Activated CD8-positive, alpha-beta memory T cell treated with anti-CD3 and anti-CD28 coated beads for 48 hours (primary cell): ENCODE measurements around the gene SRGAP1.

Experiments used
- DNase-seq, 3 experiments: peaks; one replicate each; pipeline ENCODE4 v3.0.0-alpha.2; 2020; ENCODE audit warnings: low read depth in 2 of 3, low spot score in 2 of 3

SRGAP1 gene

GRCh38 chr12:63963868-63964267 lies 119.4 kb downstream of the SRGAP1 start:
- no peak for DNase-seq

- DNase-seq: no peak
Measured at GRCh38 chr12:63964301-63964700, 119.8 kb downstream of the SRGAP1 start.

- no peak for DNase-seq
Measured at GRCh38 chr12:63965936-63966605, 121.6 kb downstream of the SRGAP1 start.

- no peak for DNase-seq
Measured at GRCh38 chr12:63966606-63966975, 122.1 kb downstream of the SRGAP1 start.

- DNase-seq: no peak
Measured at GRCh38 chr12:63967358-63968145, 123.1 kb downstream of the SRGAP1 start.

- no peak for DNase-seq
Measured at GRCh38 chr12:63968673-63969072, 124.2 kb downstream of the SRGAP1 start.

- no peak for DNase-seq
Measured at GRCh38 chr12:63976902-63977395, 132.4 kb downstream of the SRGAP1 start.

GRCh38 chr12:63977441-63977840 lies 132.9 kb downstream of the SRGAP1 start:
- DNase-seq: no peak

GRCh38 chr12:63978519-63978918 lies 134.0 kb downstream of the SRGAP1 start:
- no peak for DNase-seq

- no peak for DNase-seq
Measured at GRCh38 chr12:63980211-63980610, 135.7 kb downstream of the SRGAP1 start.

- DNase-seq: no peak
Measured at GRCh38 chr12:63981343-63981742, 136.8 kb downstream of the SRGAP1 start.

GRCh38 chr12:63982604-63983295 lies 138.2 kb downstream of the SRGAP1 start:
- DNase-seq: no peak

GRCh38 chr12:63985456-63985855 lies 141.0 kb downstream of the SRGAP1 start:
- no peak for DNase-seq

GRCh38 chr12:63985945-63986344 lies 141.4 kb downstream of the SRGAP1 start:
- no peak for DNase-seq

GRCh38 chr12:63989301-63989845 lies 144.9 kb downstream of the SRGAP1 start:
- DNase-seq: no peak

- no peak for DNase-seq
Measured at GRCh38 chr12:63990828-63991547, 146.5 kb downstream of the SRGAP1 start.

GRCh38 chr12:63994704-63995103 lies 150.2 kb downstream of the SRGAP1 start:
- DNase-seq: no peak

- DNase-seq: no peak
Measured at GRCh38 chr12:63995512-63995911, 151.0 kb downstream of the SRGAP1 start.

GRCh38 chr12:63996556-63996955 lies 152.1 kb downstream of the SRGAP1 start:
- no peak for DNase-seq

- no peak for DNase-seq
Measured at GRCh38 chr12:63997198-63997597, 152.7 kb downstream of the SRGAP1 start.

GRCh38 chr12:63998584-63998983 lies 154.1 kb downstream of the SRGAP1 start:
- no peak for DNase-seq
